HL-60 (cell line): ENCODE results near the gene ITIH5.

Experiments
- CTCF ChIP-seq: IDR thresholded peaks from one replicate; pipeline ENCODE4 v1.5.1; 2011; ENCODE audit warnings: low read length, control low read depth, inconsistent platforms; ENCODE audit not compliant: insufficient read depth
- TF ChIP-seq, protein P1 (sequence below): IDR thresholded peaks from 2 replicates; pipeline ENCODE4 v1.6.1; 2012; ENCODE audit warnings: low read depth; ENCODE audit not compliant: insufficient replicate concordance

- TF ChIP-seq, protein P1, sequence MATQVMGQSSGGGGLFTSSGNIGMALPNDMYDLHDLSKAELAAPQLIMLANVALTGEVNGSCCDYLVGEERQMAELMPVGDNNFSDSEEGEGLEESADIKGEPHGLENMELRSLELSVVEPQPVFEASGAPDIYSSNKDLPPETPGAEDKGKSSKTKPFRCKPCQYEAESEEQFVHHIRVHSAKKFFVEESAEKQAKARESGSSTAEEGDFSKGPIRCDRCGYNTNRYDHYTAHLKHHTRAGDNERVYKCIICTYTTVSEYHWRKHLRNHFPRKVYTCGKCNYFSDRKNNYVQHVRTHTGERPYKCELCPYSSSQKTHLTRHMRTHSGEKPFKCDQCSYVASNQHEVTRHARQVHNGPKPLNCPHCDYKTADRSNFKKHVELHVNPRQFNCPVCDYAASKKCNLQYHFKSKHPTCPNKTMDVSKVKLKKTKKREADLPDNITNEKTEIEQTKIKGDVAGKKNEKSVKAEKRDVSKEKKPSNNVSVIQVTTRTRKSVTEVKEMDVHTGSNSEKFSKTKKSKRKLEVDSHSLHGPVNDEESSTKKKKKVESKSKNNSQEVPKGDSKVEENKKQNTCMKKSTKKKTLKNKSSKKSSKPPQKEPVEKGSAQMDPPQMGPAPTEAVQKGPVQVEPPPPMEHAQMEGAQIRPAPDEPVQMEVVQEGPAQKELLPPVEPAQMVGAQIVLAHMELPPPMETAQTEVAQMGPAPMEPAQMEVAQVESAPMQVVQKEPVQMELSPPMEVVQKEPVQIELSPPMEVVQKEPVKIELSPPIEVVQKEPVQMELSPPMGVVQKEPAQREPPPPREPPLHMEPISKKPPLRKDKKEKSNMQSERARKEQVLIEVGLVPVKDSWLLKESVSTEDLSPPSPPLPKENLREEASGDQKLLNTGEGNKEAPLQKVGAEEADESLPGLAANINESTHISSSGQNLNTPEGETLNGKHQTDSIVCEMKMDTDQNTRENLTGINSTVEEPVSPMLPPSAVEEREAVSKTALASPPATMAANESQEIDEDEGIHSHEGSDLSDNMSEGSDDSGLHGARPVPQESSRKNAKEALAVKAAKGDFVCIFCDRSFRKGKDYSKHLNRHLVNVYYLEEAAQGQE: no peak
- no peak for TF ChIP-seq CTCF
Measured at GRCh38 chr10:7593905-7594304, 72.9 kb downstream of the ITIH5 start.
